ENCODE data around the gene ATP6V1D. TPM values are rescaled to one million over a fixed set of nuclear protein-coding genes. Genes with fewer than 3 reads are reported as not detected.

The ATP6V1D gene
- total and polyA plus RNA-seq, 2 of the 8 experiments (the other 6 are each of a cell fraction or from before 2014, with no cell fraction given), result 45.1 to 76.3 TPM

DNA sequence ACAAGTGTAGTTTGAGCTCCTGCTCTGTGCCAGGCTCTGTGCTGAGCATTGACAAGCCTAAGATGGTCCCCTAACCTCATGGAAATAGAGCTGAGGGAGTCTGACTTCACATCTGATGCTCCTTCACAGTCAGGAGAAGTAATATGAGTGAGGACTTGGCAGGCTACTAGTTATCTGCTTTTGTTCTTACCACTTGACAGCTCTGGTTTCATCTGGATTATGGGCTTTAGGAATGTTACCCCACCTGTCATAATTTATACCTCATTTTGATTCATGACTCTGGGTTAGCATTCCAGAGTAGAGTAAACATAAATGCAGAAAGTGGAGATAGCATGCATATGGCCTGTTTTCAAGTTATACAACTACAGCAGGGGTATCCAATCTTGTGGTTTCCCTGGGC lies 40.5 kb downstream of the ATP6V1D start (continued):
- TF ChIP-seq, protein P1, sequence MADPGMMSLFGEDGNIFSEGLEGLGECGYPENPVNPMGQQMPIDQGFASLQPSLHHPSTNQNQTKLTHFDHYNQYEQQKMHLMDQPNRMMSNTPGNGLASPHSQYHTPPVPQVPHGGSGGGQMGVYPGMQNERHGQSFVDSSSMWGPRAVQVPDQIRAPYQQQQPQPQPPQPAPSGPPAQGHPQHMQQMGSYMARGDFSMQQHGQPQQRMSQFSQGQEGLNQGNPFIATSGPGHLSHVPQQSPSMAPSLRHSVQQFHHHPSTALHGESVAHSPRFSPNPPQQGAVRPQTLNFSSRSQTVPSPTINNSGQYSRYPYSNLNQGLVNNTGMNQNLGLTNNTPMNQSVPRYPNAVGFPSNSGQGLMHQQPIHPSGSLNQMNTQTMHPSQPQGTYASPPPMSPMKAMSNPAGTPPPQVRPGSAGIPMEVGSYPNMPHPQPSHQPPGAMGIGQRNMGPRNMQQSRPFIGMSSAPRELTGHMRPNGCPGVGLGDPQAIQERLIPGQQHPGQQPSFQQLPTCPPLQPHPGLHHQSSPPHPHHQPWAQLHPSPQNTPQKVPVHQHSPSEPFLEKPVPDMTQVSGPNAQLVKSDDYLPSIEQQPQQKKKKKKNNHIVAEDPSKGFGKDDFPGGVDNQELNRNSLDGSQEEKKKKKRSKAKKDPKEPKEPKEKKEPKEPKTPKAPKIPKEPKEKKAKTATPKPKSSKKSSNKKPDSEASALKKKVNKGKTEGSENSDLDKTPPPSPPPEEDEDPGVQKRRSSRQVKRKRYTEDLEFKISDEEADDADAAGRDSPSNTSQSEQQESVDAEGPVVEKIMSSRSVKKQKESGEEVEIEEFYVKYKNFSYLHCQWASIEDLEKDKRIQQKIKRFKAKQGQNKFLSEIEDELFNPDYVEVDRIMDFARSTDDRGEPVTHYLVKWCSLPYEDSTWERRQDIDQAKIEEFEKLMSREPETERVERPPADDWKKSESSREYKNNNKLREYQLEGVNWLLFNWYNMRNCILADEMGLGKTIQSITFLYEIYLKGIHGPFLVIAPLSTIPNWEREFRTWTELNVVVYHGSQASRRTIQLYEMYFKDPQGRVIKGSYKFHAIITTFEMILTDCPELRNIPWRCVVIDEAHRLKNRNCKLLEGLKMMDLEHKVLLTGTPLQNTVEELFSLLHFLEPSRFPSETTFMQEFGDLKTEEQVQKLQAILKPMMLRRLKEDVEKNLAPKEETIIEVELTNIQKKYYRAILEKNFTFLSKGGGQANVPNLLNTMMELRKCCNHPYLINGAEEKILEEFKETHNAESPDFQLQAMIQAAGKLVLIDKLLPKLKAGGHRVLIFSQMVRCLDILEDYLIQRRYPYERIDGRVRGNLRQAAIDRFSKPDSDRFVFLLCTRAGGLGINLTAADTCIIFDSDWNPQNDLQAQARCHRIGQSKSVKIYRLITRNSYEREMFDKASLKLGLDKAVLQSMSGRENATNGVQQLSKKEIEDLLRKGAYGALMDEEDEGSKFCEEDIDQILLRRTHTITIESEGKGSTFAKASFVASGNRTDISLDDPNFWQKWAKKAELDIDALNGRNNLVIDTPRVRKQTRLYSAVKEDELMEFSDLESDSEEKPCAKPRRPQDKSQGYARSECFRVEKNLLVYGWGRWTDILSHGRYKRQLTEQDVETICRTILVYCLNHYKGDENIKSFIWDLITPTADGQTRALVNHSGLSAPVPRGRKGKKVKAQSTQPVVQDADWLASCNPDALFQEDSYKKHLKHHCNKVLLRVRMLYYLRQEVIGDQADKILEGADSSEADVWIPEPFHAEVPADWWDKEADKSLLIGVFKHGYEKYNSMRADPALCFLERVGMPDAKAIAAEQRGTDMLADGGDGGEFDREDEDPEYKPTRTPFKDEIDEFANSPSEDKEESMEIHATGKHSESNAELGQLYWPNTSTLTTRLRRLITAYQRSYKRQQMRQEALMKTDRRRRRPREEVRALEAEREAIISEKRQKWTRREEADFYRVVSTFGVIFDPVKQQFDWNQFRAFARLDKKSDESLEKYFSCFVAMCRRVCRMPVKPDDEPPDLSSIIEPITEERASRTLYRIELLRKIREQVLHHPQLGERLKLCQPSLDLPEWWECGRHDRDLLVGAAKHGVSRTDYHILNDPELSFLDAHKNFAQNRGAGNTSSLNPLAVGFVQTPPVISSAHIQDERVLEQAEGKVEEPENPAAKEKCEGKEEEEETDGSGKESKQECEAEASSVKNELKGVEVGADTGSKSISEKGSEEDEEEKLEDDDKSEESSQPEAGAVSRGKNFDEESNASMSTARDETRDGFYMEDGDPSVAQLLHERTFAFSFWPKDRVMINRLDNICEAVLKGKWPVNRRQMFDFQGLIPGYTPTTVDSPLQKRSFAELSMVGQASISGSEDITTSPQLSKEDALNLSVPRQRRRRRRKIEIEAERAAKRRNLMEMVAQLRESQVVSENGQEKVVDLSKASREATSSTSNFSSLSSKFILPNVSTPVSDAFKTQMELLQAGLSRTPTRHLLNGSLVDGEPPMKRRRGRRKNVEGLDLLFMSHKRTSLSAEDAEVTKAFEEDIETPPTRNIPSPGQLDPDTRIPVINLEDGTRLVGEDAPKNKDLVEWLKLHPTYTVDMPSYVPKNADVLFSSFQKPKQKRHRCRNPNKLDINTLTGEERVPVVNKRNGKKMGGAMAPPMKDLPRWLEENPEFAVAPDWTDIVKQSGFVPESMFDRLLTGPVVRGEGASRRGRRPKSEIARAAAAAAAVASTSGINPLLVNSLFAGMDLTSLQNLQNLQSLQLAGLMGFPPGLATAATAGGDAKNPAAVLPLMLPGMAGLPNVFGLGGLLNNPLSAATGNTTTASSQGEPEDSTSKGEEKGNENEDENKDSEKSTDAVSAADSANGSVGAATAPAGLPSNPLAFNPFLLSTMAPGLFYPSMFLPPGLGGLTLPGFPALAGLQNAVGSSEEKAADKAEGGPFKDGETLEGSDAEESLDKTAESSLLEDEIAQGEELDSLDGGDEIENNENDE (IDR thresholded peaks at IDR 0.05; ENCODE audit: insufficient replicate concordance, low read length), result no peak
- TF ChIP-seq SP2 (IDR thresholded peaks at IDR 0.05; ENCODE audit: low read length), result no peak
- TF ChIP-seq RNF2 (IDR thresholded peaks at IDR 0.05; ENCODE audit: borderline replicate concordance, low read depth, low read length, missing control alignments, poor library complexity, severe bottlenecking), result no peak
- TF ChIP-seq CBX5 (IDR thresholded peaks at IDR 0.05; ENCODE audit: low read depth, low read length), result no peak
- no peak for TF ChIP-seq SRF (IDR thresholded peaks at IDR 0.05; ENCODE audit: low read depth, low read length)

All from H1 (cell line).